ENCODE results near the gene TRIM46.

GRCh38 chr1:155158991-155159390 is 14.7 kb upstream of the TRIM46 start:
- TF ChIP-seq POLR2AphosphoS5 (IDR thresholded peaks at IDR 0.05; ENCODE audit: low read depth, low read length) (no peak), CTCF (IDR thresholded peaks at IDR 0.05) (no peak), TCF7L2 (IDR thresholded peaks at IDR 0.05; ENCODE audit: low read depth, low read length) (no peak), REST (IDR thresholded peaks at IDR 0.05; ENCODE audit: insufficient read depth in 1 of 2, low read depth in 2 of 2, low read length in 1 of 2) (no peak)

Data from Panc1 (cell line).